Activated gamma-delta T cell treated with anti-CD3 and anti-CD28 coated beads, Interleukin-2, amount 50 U/mL, for 16 hours (primary cell): ENCODE results near the gene PSMC6.

Experiments used
- DNase-seq: peaks from one replicate; pipeline ENCODE4 v3.0.0-alpha.2; 2020; ENCODE audit warnings: low read depth

Gene PSMC6

GRCh38 chr14:52706724-52707706, at the start of gene PSMC6:
Gene PSMC6 (plus strand): TSS chr14:52707200. CDS start chr14:52707220, 20 bp downstream.
- DNase-seq, result peak; percentile 93

- DNase-seq, result no peak
Measured at GRCh38 chr14:52660325-52660724, 46.7 kb upstream of the PSMC6 start.

- no peak for DNase-seq
Measured at GRCh38 chr14:52660832-52661231, 46.2 kb upstream of the PSMC6 start.

- DNase-seq, result no peak
Measured at GRCh38 chr14:52661314-52661713, 45.7 kb upstream of the PSMC6 start.

GRCh38 chr14:52663850-52664249, 43.1 kb upstream of the PSMC6 start:
- DNase-seq, result no peak

- no peak for DNase-seq
Measured at GRCh38 chr14:52678591-52678990, 28.4 kb upstream of the PSMC6 start.

- no peak for DNase-seq
Measured at GRCh38 chr14:52683985-52684520, 22.9 kb upstream of the PSMC6 start.

- no peak for DNase-seq
Measured at GRCh38 chr14:52686176-52686575, 20.8 kb upstream of the PSMC6 start.

GRCh38 chr14:52690983-52691760, 15.8 kb upstream of the PSMC6 start:
- no peak for DNase-seq

- no peak for DNase-seq
Measured at GRCh38 chr14:52692248-52692962, 14.6 kb upstream of the PSMC6 start.

- DNase-seq, result no peak
Measured at GRCh38 chr14:52693036-52693435, 14.0 kb upstream of the PSMC6 start.

- DNase-seq, result no peak
Measured at GRCh38 chr14:52693532-52693931, 13.5 kb upstream of the PSMC6 start.

- peak; percentile 48 for DNase-seq
Measured at GRCh38 chr14:52694761-52695480, 12.1 kb upstream of the PSMC6 start.

- peak; percentile 43 for DNase-seq
Measured at GRCh38 chr14:52695481-52696091, 11.4 kb upstream of the PSMC6 start, which contains the start of gene ERO1A. Gene ERO1A (minus strand): TSS chr14:52695558. CDS start chr14:52695481, 77 bp downstream.

- DNase-seq, result no peak
Measured at GRCh38 chr14:52700701-52701172, 6.3 kb upstream of the PSMC6 start.

GRCh38 chr14:52701223-52701622, 5.8 kb upstream of the PSMC6 start:
- DNase-seq, result no peak

- DNase-seq, result no peak
Measured at GRCh38 chr14:52703225-52703624, 3.8 kb upstream of the PSMC6 start.

GRCh38 chr14:52703664-52704063, 3.3 kb upstream of the PSMC6 start:
- no peak for DNase-seq

- peak; percentile 22 for DNase-seq
Measured at GRCh38 chr14:52706286-52706685, 714 bp upstream of the PSMC6 start.

- DNase-seq, result no peak
Measured at GRCh38 chr14:52711666-52712065, 4.7 kb downstream of the PSMC6 start.

- no peak for DNase-seq
Measured at GRCh38 chr14:52716155-52716554, 9.2 kb downstream of the PSMC6 start.
